Muscle layer of colon (tissue), 2 donors: ENCODE measurements around the gene GPC3.

ENCODE experiments used
- H3K27ac ChIP-seq: one replicate; pipeline ENCODE4 v1.7.0; 2013; ENCODE audit warnings: low read depth, mild to moderate bottlenecking, low read length, moderate library complexity
- H3K27me3 ChIP-seq, 2 donors: one replicate each; pipeline ENCODE4 v1.7.0; 2013; ENCODE audit warnings: low read length in 2 of 2, mild to moderate bottlenecking in 2 of 2; ENCODE audit not compliant: insufficient read depth in 2 of 2, control insufficient read depth in 1 of 2
- H3K36me3 ChIP-seq: one replicate; pipeline ENCODE4 v1.7.0; 2013; ENCODE audit warnings: mild to moderate bottlenecking, low read length; ENCODE audit not compliant: insufficient read depth
- H3K4me1 ChIP-seq: one replicate; pipeline ENCODE4 v1.7.0; 2013; ENCODE audit warnings: mild to moderate bottlenecking, low read length; ENCODE audit not compliant: insufficient read depth
- H3K4me3 ChIP-seq, 2 donors: one replicate each; pipeline ENCODE4 v1.7.0; 2013; ENCODE audit warnings: low read length in 2 of 2, low read depth in 1 of 2, mild to moderate bottlenecking in 1 of 2, moderate library complexity in 1 of 2
- H3K9ac ChIP-seq: one replicate; pipeline ENCODE4 v1.7.0; 2013; ENCODE audit warnings: low read length
- H3K9me3 ChIP-seq: one replicate; pipeline ENCODE4 v1.7.0; 2013; ENCODE audit warnings: mild to moderate bottlenecking, low read length
- donor health status: abdominal sarcoma.
- donor health status: Adenocarcinoma of cecum.

GPC3 gene

DNA sequence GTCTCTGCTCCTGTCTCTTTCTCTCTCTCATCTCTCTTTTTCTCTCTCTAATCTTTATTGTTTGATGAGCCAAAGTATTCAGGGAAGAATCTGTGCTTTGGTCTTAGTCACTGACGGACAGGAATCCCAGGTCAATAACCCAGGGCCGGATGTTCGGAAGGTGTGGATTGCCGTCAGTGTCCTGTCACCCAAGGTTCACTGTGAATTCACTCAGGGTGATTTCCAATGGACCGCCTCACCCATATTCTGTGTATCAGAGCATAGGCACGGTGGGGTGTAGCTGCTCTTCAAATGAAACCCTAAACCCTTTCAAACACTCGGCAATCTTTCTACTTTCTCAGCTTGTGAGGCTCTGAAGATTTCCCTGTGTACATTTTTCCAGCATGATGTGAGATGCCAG is 425.5 kb downstream of the GPC3 start:
- no peak overlapping the region for H3K27ac ChIP-seq
- H3K9me3 ChIP-seq: no peaks in the 10 kb centered on the region
- H3K27me3 ChIP-seq: no peaks in the 10 kb centered on the region
- no peak overlapping the region for H3K9ac ChIP-seq
- H3K4me3 ChIP-seq: no peak overlapping the region
- H3K36me3 ChIP-seq: no peaks in the 10 kb centered on the region
- no peaks in the 10 kb centered on the region for H3K4me1 ChIP-seq

- Histone ChIP-seq H3K4me3 (no peak overlapping the region), H3K27me3 (peaks cover 0 to 9% of the 10 kb centered on the region in 2 donors), H3K9me3 (no peaks in the 10 kb centered on the region), H3K9ac (no peak overlapping the region), H3K36me3 (no peaks in the 10 kb centered on the region), H3K27ac (no peak overlapping the region), H3K4me1 (no peaks in the 10 kb centered on the region)
These were observed 429.5 kb downstream of the GPC3 start for GRCh38 chrX:133555782-133556458.

GRCh38 chrX:133550665-133551485 is 434.5 kb downstream of the GPC3 start:
- Histone ChIP-seq H3K9me3 (no peaks in the 10 kb centered on the region), H3K4me1 (no peaks in the 10 kb centered on the region), H3K9ac (no peak overlapping the region), H3K4me3 (no peak overlapping the region), H3K27ac (no peak overlapping the region), H3K27me3 (peaks cover 0 to 9% of the 10 kb centered on the region in 2 donors), H3K36me3 (no peaks in the 10 kb centered on the region)

GRCh38 chrX:133549295-133549933 is 436.0 kb downstream of the GPC3 start:
- H3K36me3 ChIP-seq: no peaks in the 10 kb centered on the region
- H3K27ac ChIP-seq: no peak overlapping the region
- no peak overlapping the region for H3K9ac ChIP-seq
- H3K4me1 ChIP-seq: no peaks in the 10 kb centered on the region
- peaks cover 0 to 12% of the 10 kb centered on the region in 2 donors for H3K27me3 ChIP-seq
- no peaks in the 10 kb centered on the region for H3K9me3 ChIP-seq
- H3K4me3 ChIP-seq: no peak overlapping the region

- Histone ChIP-seq H3K9me3 (no peaks in the 10 kb centered on the region), H3K27ac (no peak overlapping the region), H3K4me1 (peaks cover 12% of the 10 kb centered on the region), H3K27me3 (peaks cover 4 to 5% of the 10 kb centered on the region in 2 donors), H3K4me3 (no peak overlapping the region), H3K9ac (no peak overlapping the region), H3K36me3 (no peaks in the 10 kb centered on the region)
These were observed 439.0 kb downstream of the GPC3 start for GRCh38 chrX:133546441-133546840.

GRCh38 chrX:133544778-133545177 is 440.6 kb downstream of the GPC3 start:
- Histone ChIP-seq H3K36me3 (no peaks in the 10 kb centered on the region), H3K4me3 (no peak overlapping the region), H3K4me1 (peaks cover 12% of the 10 kb centered on the region), H3K27me3 (peaks cover 4 to 5% of the 10 kb centered on the region in 2 donors), H3K9ac (no peak overlapping the region), H3K9me3 (no peaks in the 10 kb centered on the region), H3K27ac (no peak overlapping the region)

- Histone ChIP-seq H3K4me1 (peaks cover 12% of the 10 kb centered on the region), H3K27me3 (peaks cover 4 to 5% of the 10 kb centered on the region in 2 donors), H3K9me3 (no peaks in the 10 kb centered on the region), H3K27ac (no peak overlapping the region), H3K4me3 (no peak overlapping the region), H3K36me3 (no peaks in the 10 kb centered on the region), H3K9ac (no peak overlapping the region)
These were observed 441.3 kb downstream of the GPC3 start for GRCh38 chrX:133544115-133544514.

DNA sequence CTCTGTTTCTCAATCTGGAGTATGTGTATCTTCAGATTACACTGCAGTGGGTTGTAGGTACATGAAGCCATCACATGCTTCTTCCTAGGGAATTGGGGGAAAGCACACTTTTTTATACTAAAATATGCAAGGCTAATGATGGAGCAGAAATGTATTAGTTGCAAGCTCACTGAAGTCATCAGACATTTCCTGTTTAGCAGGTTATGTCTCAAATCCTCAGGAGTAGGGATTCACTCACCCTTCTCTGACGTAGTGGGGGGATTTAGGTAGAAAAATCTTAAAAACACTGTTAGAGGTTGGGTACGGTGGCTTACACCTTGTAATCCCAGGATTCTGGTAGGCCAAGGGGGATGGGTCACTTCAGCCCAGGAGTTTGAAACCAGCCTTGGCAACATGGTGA is 441.7 kb downstream of the GPC3 start:
- Histone ChIP-seq H3K9ac (no peak overlapping the region), H3K9me3 (no peaks in the 10 kb centered on the region), H3K27me3 (peaks cover 4 to 5% of the 10 kb centered on the region in 2 donors), H3K4me1 (peaks cover 12% of the 10 kb centered on the region), H3K4me3 (no peak overlapping the region), H3K36me3 (no peaks in the 10 kb centered on the region), H3K27ac (no peak overlapping the region)

GRCh38 chrX:133542476-133542875 is 442.9 kb downstream of the GPC3 start:
- Histone ChIP-seq H3K4me1 (peaks cover 12% of the 10 kb centered on the region), H3K36me3 (no peaks in the 10 kb centered on the region), H3K27me3 (peaks cover 4 to 5% of the 10 kb centered on the region in 2 donors), H3K27ac (no peak overlapping the region), H3K4me3 (no peak overlapping the region), H3K9ac (no peak overlapping the region), H3K9me3 (no peaks in the 10 kb centered on the region)

GRCh38 chrX:133541021-133541420 is 444.4 kb downstream of the GPC3 start:
- H3K9me3 ChIP-seq: no peaks in the 10 kb centered on the region
- no peak overlapping the region for H3K4me3 ChIP-seq
- H3K4me1 ChIP-seq: peaks cover 12% of the 10 kb centered on the region
- no peak overlapping the region for H3K9ac ChIP-seq
- peaks cover 4 to 5% of the 10 kb centered on the region in 2 donors for H3K27me3 ChIP-seq
- H3K27ac ChIP-seq: no peak overlapping the region
- H3K36me3 ChIP-seq: no peaks in the 10 kb centered on the region

- no peaks in the 10 kb centered on the region for H3K36me3 ChIP-seq
- H3K27ac ChIP-seq: no peak overlapping the region
- no peaks in the 10 kb centered on the region for H3K9me3 ChIP-seq
- peaks cover 0 to 5% of the 10 kb centered on the region in 2 donors for H3K27me3 ChIP-seq
- no peak overlapping the region for H3K9ac ChIP-seq
- H3K4me1 ChIP-seq: peaks cover 12% of the 10 kb centered on the region
- H3K4me3 ChIP-seq: no peak overlapping the region
These were observed 447.2 kb downstream of the GPC3 start for GRCh38 chrX:133538148-133538547.
